HT-29 (cell line): ENCODE results near the gene TMEM238. TPM values are rescaled to one million over a fixed set of nuclear protein-coding genes. Genes with fewer than 3 reads are reported as not detected.
"Not testable (repeated sequence)": the region's sequence is repeated elsewhere in the genome, so short reads cannot be mapped to it uniquely, and the experiment has no call there.

Source experiments
- DNase-seq: peaks from one replicate; pipeline ENCODE4 v3.0.0-alpha.2; 2015; ENCODE audit warnings: low spot score
- total RNA-seq: library from RNA; depleted of rRNA; stranded (reverse); fragments of >200 nt; shearing (Covaris generic); gene quantifications from 2 replicates; pipeline ENCODE4 v1.2.3, GENCODE V29; 2014; rRNA removed

The TMEM238 gene
- total RNA-seq, 1 experiment from 2014 or later: 92.7 TPM

DNA sequence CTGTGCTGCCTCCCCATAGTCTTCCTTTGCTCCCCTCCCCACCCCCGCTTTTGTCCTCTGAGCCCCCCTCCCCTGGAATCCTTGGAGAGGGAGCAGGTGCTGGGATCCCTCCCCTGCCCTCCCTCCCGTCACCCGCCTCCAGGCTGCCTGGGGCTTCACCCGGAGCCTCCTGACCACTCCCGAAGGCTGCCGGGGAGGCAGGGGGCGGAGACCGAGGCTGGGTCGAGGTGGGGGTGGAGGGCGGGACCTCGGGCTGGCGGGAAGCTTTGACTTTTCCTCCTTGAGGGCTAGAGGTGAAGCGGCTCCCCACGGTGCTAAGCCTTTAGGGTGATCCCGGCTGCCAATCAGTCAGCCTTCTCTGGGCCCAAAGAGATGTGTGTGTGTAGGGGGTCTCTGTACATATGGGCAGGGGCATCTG is 42.9 kb downstream of the TMEM238 start:
- DNase-seq: peak; percentile 82

DNA sequence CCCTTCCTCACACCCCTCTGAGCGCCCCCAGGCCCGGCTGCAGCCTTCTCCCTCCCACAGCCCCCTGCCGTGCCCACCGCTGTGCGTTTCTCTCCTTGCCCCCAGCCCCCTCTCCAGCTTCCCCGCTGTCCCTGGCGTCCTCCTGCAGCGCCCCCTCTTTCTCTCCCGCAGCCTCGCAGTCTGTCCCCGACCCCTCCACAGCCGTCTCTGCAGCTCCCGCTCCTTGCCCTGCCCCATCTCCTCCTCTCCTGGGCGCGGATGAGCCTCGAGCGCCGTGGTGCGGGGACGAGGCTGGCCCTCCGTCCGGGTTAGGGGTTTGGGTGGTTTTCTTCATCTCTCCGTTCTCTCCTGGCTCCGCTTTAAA is 43.3 kb downstream of the TMEM238 start:
- peak; percentile 51 for DNase-seq

GRCh38 chr19:55339889-55340783 is 44.0 kb downstream of the TMEM238 start:
- peak; percentile 65 for DNase-seq

- peak; percentile 100 for DNase-seq
These were observed 44.8 kb downstream of the TMEM238 start, which contains the start of gene KMT5C for GRCh38 chr19:55339105-55339888. TSS of gene KMT5C (plus strand) at chr19:55339876. CDS start at chr19:55341937, 2,061 bp downstream.

DNA sequence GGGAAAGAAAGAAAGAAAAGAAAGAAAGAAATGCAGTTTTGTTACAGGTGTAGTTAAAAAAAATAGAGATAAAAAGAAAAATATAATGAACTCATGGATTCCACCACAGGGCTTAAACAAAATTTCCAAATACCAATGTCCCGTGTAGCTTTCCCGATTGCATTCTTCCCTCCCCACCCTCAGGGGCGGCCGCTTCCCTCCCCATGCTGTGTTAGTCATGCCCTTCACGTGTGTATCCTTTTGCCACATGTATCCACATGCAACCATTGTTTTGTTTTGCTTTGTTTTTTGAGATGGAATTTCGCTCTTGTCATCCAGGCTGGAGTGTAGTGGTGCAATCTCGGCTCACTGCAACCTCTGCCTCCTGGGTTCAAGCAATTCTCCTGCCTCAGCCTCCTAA is 48.0 kb downstream of the TMEM238 start:
- no peak for DNase-seq

DNA sequence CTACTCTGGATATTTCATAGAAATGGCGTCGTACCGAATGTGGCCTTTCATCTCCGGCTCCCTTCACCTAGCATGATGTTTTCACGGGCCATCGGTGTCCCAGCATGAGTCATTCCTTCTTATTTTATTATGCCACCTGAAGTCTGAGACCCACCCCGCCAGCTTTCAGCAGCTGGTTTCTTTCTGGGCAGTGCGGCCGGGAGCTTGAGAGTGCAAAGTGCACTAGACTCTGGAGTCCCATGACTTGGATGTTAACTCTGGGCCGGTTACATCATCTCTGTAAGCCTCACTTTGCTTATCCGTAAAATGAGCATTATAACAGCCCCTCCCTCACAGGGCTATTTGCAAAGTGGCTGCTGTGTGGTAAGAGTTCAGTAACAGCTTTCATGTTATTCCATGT is 50.2 kb downstream of the TMEM238 start:
- DNase-seq: peak; percentile 98

- not testable (repeated sequence) for DNase-seq
These were observed 54.3 kb downstream of the TMEM238 start for GRCh38 chr19:55329791-55330190.

Other genes starting within 250 kb of the TMEM238 start
- 4.5 and 5.0 TPM in 2 replicates for gene TNNT1, start 235.1 kb downstream of the TMEM238 start, total RNA-seq
- 11.1 and 20.3 TPM in 2 replicates for gene TNNI3, start 226.6 kb downstream of the TMEM238 start, total RNA-seq
- gene DNAAF3, start 217.7 kb downstream of the TMEM238 start, total RNA-seq: 17.3 and 21.1 TPM in 2 replicates
- gene SYT5, start 204.0 kb downstream of the TMEM238 start, total RNA-seq: 0.71 and 1.5 TPM in 2 replicates
- gene PTPRH, start 174.8 kb downstream of the TMEM238 start, total RNA-seq: 87.1 and 103 TPM in 2 replicates
- 9.9 and 10.6 TPM in 2 replicates for gene TMEM86B, start 155.5 kb downstream of the TMEM238 start, total RNA-seq
- gene PPP6R1, start 125.3 kb downstream of the TMEM238 start, total RNA-seq: 111 and 131 TPM in 2 replicates
- gene HSPBP1, start 104.2 kb downstream of the TMEM238 start, total RNA-seq: 173 and 177 TPM in 2 replicates
- gene BRSK1, start 100.3 kb downstream of the TMEM238 start, total RNA-seq: 0.37 and 1.9 TPM in 2 replicates
- 12.5 and 19.7 TPM in 2 replicates for gene TMEM150B, start 59.0 kb downstream of the TMEM238 start, total RNA-seq
- 86.3 and 96.2 TPM in 2 replicates for gene KMT5C, start 44.4 kb downstream of the TMEM238 start, total RNA-seq
- 0.92 and 2.7 TPM in 2 replicates for gene COX6B2, start 29.6 kb downstream of the TMEM238 start, total RNA-seq
- not detected in 2 replicates for gene GARIN5B, start 21.0 kb downstream of the TMEM238 start, total RNA-seq
- gene IL11, start 13.8 kb downstream of the TMEM238 start, total RNA-seq: 0.31 and 2.8 TPM in 2 replicates
- gene TMEM190, start 7.5 kb downstream of the TMEM238 start, total RNA-seq: not detected in 2 replicates
- 1,121 and 1,134 TPM in 2 replicates for gene RPL28, start 1.6 kb upstream of the TMEM238 start, total RNA-seq
- gene UBE2S, start 23.5 kb upstream of the TMEM238 start, total RNA-seq: 2,696 and 2,806 TPM in 2 replicates
- gene SHISA7, start 59.0 kb upstream of the TMEM238 start, total RNA-seq: not detected in 2 replicates
- 323 and 339 TPM in 2 replicates for gene ISOC2, start 77.3 kb upstream of the TMEM238 start, total RNA-seq
- gene C19orf85, start 80.5 kb upstream of the TMEM238 start, total RNA-seq: 0.41 and 0.83 TPM in 2 replicates
- 29.9 TPM in 2 replicates for gene ZNF628, start 92.3 kb upstream of the TMEM238 start, total RNA-seq
- 28.9 and 34.9 TPM in 2 replicates for gene NAT14, start 100.9 kb upstream of the TMEM238 start, total RNA-seq
- 0.18 TPM in 1 of 2 replicates, not detected in the other for gene SSC5D, start 104.1 kb upstream of the TMEM238 start, total RNA-seq
- gene SBK2, start 152.8 kb upstream of the TMEM238 start, total RNA-seq: not detected in 2 replicates
- gene SBK3, start 161.3 kb upstream of the TMEM238 start, total RNA-seq: 0.16 and 0.53 TPM in 2 replicates
- 17.0 and 23.1 TPM in 2 replicates for gene ZNF579, start 196.6 kb upstream of the TMEM238 start, total RNA-seq
- gene FIZ1, start 215.2 kb upstream of the TMEM238 start, total RNA-seq: 15.9 and 19.2 TPM in 2 replicates
- gene ZNF524, start 216.0 kb upstream of the TMEM238 start, total RNA-seq: 69.6 and 81.2 TPM in 2 replicates
- gene ZNF865, start 221.4 kb upstream of the TMEM238 start, total RNA-seq: 9.1 and 9.6 TPM in 2 replicates
- gene ZNF784, start 240.3 kb upstream of the TMEM238 start, total RNA-seq: 17.5 and 19.9 TPM in 2 replicates